TTC549 (cell line): Measurements from ENCODE around the gene SERPINH1.

Experiments
- FAIRE-seq: peaks from 2 replicates; lab custom pipeline; 2012; peaks lifted over from hg19 to GRCh38; lab: Jason Lieb, UNC

The SERPINH1 gene

DNA sequence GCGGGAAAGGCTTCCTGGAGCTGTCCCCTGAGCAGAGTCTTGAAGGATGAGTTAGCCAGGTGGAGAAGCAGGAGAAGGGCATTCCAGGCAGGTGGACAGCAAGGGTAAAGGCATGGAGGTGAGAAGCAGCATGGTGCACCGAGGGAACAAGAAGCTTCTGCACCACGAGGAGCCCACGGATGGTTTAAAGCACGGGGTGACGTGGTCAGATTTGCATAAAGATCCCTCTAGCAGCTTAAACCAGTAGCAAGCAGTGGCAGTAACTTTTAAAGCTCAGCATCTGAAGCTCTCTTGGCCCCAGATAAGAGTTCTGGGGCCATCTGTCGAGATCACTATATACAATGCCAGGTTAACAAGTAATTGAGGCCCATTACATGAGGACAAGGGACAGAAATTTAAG lies 36.8 kb downstream of the SERPINH1 start:
- FAIRE-seq = no peak

DNA sequence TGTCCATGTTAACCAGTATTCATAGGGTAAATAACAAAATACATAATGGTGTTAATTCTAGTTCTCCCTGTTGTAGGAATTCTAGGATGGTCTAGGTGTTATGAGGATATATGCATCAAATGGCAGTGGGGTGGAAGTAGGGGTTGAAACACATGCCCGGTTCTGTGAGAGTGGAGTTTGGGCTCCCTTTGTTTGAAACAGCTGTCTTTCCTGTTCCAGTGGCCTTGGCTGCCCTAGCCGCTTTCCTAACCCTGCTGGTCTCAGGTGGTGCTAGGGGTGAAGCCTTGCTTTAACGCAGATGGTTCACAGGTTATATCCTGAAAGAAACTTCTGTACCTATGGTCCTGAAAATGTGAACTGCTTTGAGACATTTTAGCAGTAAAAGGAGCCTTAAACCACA lies 38.3 kb downstream of the SERPINH1 start:
- FAIRE-seq = no peak

DNA sequence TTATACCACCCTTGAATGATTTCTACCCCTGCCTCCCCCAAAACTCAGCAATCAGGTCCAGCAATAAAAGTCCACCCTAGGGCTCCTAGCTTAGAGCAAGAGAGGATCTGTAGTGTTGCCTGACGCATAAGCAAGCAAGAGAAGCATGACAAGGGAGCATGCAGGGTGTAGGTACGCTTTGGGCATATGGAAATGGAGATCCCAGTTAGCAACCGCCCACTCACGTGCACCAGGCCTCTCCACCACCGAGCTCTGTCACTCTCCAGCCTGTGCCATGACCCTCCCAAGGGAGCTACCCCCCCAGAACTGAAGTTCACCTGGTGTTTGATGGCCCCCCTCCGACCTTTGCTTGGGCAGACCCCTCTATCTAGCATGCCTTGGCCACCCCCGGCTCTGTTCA lies 39.4 kb downstream of the SERPINH1 start:
- FAIRE-seq = no peak

DNA sequence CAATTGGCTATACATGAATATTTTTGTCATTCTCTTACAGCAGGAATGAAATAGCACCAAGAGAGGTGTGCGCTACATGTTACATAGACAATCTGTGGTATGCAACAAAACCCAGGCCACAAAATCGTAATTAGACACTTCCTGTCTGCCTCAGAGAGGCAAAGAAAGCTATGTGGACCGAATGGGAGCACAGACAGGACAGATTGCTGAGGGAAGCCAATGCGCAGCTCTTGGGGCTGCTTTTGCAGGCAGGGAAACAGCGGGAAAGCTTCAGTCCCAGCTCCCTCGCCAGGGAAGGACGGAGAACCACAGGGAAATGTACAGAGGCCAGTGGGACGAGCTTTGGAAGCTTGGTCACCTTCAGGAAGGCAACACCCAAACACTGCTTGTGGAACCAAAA lies 40.9 kb downstream of the SERPINH1 start:
- no peak for FAIRE-seq

DNA sequence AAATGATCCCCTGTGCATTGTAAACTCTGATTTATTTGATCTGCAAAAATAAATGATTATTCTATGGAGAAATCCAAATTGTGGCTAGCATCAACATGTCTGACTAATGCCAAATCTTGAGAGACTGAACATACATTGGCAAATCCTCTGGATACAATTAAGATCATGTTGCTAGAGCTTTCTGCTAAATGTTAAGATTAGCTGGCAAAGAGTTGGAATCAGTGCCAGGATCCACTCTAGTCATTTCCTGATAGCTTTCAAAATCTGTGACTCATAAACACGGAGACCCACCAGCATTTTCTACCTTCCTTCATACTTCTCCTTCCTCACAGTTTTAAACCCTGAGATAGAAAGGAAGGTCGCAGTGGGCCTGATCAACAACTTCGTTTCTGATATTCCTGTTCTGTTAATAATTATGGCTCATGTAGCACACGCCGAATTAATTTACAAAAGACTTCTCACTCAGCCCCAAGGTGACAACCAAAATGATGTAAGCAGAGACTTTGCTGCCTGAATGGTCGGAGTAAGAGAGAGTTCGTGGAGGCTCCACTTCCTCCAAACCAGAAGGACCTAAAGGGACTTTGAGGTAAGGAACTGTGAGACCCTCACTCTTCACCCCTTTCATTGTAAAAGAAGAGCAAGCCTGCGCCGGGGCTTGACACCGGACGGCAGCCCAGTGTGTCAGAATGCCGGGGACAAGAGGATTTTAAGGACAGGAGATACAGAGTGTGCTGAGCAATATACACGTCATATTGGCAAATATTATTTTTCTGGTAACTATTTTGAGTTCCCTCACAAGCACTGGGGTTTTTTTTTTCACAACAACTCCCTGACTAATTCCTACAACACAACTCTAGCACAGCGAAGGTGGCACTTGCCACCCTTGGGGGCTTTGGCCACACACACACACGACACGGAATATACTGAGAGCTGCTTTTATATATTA lies 42.0 kb downstream of the SERPINH1 start:
- no peak for FAIRE-seq

DNA sequence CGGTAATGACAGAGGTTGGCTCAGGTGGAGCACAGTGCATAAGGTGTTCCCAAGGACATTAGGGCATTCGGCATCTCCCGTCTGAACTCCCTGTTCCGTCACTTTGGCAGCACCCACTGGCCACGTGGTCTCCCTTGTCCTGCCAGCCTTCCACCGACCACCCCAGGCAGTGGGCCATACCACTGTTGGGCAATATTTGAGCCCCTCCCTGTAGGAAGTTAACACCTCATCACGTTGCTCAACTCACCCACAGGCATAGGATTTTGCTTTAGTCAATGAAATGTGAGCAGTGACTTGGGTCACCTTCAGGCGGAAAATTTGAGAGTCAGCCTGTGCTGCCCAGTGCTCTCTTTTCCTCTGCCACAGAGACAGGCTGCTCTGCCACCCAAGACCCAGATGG lies 44.0 kb downstream of the SERPINH1 start:
- FAIRE-seq = no peak

DNA sequence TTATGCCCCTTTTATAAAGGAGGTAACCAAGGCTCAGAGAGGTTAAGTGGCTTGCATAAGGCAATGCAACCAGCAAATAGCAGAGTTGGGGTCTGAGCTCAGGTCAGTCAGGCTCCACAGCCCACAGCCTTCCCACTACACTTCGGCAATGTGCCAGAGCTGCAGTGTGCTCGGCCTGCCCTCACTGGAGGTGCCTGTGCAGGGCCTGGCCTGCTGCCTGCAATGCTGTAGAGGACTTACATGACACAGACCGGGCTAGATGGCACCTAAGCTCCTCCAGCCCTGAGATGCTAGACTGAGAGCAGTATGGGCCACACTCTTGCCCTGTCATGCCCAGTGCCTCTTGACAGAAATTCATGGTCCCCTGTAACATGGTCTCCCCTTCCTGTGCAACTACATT lies 49.8 kb downstream of the SERPINH1 start:
- no peak for FAIRE-seq

DNA sequence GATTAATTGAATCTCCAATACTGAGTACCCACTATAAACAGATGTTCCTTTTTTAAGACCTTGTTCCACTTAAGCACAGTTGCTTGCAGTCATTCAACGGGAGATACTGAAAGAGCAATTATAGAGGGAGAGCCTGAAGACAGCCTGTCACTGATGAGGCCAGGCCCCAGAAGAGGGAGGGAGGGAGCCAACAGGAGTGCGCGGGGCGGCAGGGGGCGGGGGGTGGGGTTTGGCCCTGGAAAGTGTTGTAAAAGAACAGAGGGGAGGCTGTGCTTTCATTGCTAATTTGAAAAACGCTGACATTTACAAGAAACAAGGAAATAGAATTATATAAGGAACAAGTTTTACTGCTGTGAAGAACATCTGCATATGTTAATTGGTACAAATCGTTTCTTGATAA lies 53.7 kb downstream of the SERPINH1 start:
- FAIRE-seq = no peak

DNA sequence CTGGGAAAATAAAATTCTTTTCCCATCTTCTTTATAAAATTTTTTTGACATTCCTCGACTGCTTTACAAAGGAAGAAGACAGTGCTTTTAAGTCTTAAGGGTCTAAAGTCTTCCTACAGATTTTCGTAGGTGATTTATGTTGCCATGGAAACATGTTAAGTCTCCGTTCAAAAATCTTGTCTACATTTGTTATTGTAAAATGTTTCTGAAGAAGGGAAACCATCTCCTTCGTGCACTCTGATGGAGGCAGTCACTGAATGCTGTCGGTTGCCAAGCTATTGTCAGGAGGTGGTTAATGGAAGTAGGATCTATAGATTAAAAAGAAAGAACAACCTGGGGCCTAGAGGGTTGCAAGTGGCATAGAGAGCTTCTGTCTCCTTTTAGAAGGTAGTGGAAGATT lies 54.2 kb downstream of the SERPINH1 start:
- FAIRE-seq = no peak
